ENCODE results near the gene TOMM70.
A peak's percentile ranks its signal among the peaks of the same experiment; 100 is the strongest.

Gene TOMM70

GRCh38 chr3:100399341-100400071, 1.4 kb downstream of the TOMM70 start:
- H3K27me3 Mint-ChIP-seq, result no peaks in the 10 kb centered on the region
- H3K27ac Mint-ChIP-seq, result peak overlapping the region; percentile 94
- H3K4me3 Mint-ChIP-seq, result peak overlapping the region; percentile 84
- H3K9me3 Mint-ChIP-seq, result no peaks in the 10 kb centered on the region
- peaks cover 41% of the 10 kb centered on the region for H3K4me1 Mint-ChIP-seq
- ATAC-seq, result no peak
- no peaks in the 10 kb centered on the region for H3K36me3 Mint-ChIP-seq

- no peak overlapping the region for H3K27ac Mint-ChIP-seq
- no peak overlapping the region for H3K4me3 Mint-ChIP-seq
- ATAC-seq, result no peak
- no peaks in the 10 kb centered on the region for H3K27me3 Mint-ChIP-seq
- no peaks in the 10 kb centered on the region for H3K36me3 Mint-ChIP-seq
- H3K4me1 Mint-ChIP-seq, result peaks cover 51% of the 10 kb centered on the region
- no peaks in the 10 kb centered on the region for H3K9me3 Mint-ChIP-seq
Observed at GRCh38 chr3:100396967-100397366, 3.9 kb downstream of the TOMM70 start.

GRCh38 chr3:100395679-100396431, 5.0 kb downstream of the TOMM70 start:
- peaks cover 48% of the 10 kb centered on the region for H3K4me1 Mint-ChIP-seq
- no peaks in the 10 kb centered on the region for H3K36me3 Mint-ChIP-seq
- no peak for ATAC-seq
- H3K27me3 Mint-ChIP-seq, result no peaks in the 10 kb centered on the region
- H3K4me3 Mint-ChIP-seq, result no peak overlapping the region
- H3K9me3 Mint-ChIP-seq, result no peaks in the 10 kb centered on the region
- H3K27ac Mint-ChIP-seq, result no peak overlapping the region

- peaks cover 11% of the 10 kb centered on the region for H3K4me1 Mint-ChIP-seq
- no peaks in the 10 kb centered on the region for H3K27me3 Mint-ChIP-seq
- H3K27ac Mint-ChIP-seq, result no peak overlapping the region
- H3K4me3 Mint-ChIP-seq, result no peak overlapping the region
- H3K36me3 Mint-ChIP-seq, result peaks cover 34% of the 10 kb centered on the region
- no peak for ATAC-seq
- H3K9me3 Mint-ChIP-seq, result no peaks in the 10 kb centered on the region
Observed at GRCh38 chr3:100389025-100389424, 11.9 kb downstream of the TOMM70 start.

- Mint-ChIP-seq H3K4me1 (no peaks in the 10 kb centered on the region), H3K27me3 (no peaks in the 10 kb centered on the region), H3K27ac (no peak overlapping the region), H3K9me3 (no peaks in the 10 kb centered on the region), H3K36me3 (peaks cover 48% of the 10 kb centered on the region), H3K4me3 (no peak overlapping the region)
- ATAC-seq, result no peak
Observed at GRCh38 chr3:100386437-100387074, 14.3 kb downstream of the TOMM70 start.

- Mint-ChIP-seq H3K36me3 (peaks cover 54% of the 10 kb centered on the region), H3K4me1 (no peaks in the 10 kb centered on the region), H3K27ac (no peak overlapping the region), H3K4me3 (no peak overlapping the region), H3K9me3 (no peaks in the 10 kb centered on the region), H3K27me3 (no peaks in the 10 kb centered on the region)
- ATAC-seq, result no peak
Observed at GRCh38 chr3:100384733-100385525, 16.0 kb downstream of the TOMM70 start.

GRCh38 chr3:100376301-100376700, 24.6 kb downstream of the TOMM70 start:
- Mint-ChIP-seq H3K36me3 (peaks cover 51% of the 10 kb centered on the region), H3K27me3 (no peaks in the 10 kb centered on the region), H3K4me3 (no peak overlapping the region), H3K4me1 (no peaks in the 10 kb centered on the region), H3K9me3 (no peaks in the 10 kb centered on the region), H3K27ac (no peak overlapping the region)
- ATAC-seq, result no peak

GRCh38 chr3:100374521-100374920, 26.4 kb downstream of the TOMM70 start:
- H3K4me1 Mint-ChIP-seq, result no peaks in the 10 kb centered on the region
- ATAC-seq, result no peak

GRCh38 chr3:100370756-100371155, 30.1 kb downstream of the TOMM70 start:
- Mint-ChIP-seq H3K27ac (no peak overlapping the region), H3K36me3 (peaks cover 23% of the 10 kb centered on the region), H3K4me3 (no peak overlapping the region), H3K27me3 (no peaks in the 10 kb centered on the region), H3K4me1 (no peaks in the 10 kb centered on the region), H3K9me3 (no peaks in the 10 kb centered on the region)
- ATAC-seq, result no peak

More at GRCh38 chr3:100374521-100374920, 26.4 kb downstream of the TOMM70 start:
- no peak overlapping the region for H3K27ac Mint-ChIP-seq
- H3K36me3 Mint-ChIP-seq, result peaks cover 42% of the 10 kb centered on the region
- no peak overlapping the region for H3K4me3 Mint-ChIP-seq
- H3K9me3 Mint-ChIP-seq, result no peaks in the 10 kb centered on the region
- no peaks in the 10 kb centered on the region for H3K27me3 Mint-ChIP-seq

GRCh38 chr3:100368441-100368840, 32.4 kb downstream of the TOMM70 start:
- peaks cover 40% of the 10 kb centered on the region for H3K36me3 Mint-ChIP-seq
- ATAC-seq, result no peak
- no peaks in the 10 kb centered on the region for H3K27me3 Mint-ChIP-seq
- no peaks in the 10 kb centered on the region for H3K9me3 Mint-ChIP-seq
- no peak overlapping the region for H3K27ac Mint-ChIP-seq
- H3K4me1 Mint-ChIP-seq, result no peaks in the 10 kb centered on the region
- H3K4me3 Mint-ChIP-seq, result no peak overlapping the region

- H3K27ac Mint-ChIP-seq, result no peak overlapping the region
- no peak overlapping the region for H3K4me3 Mint-ChIP-seq
- peaks cover 48% of the 10 kb centered on the region for H3K36me3 Mint-ChIP-seq
Observed at GRCh38 chr3:100366424-100366823, 34.5 kb downstream of the TOMM70 start.

GRCh38 chr3:100364421-100364820, 36.5 kb downstream of the TOMM70 start:
- no peak for ATAC-seq
- Mint-ChIP-seq H3K36me3 (peaks cover 61% of the 10 kb centered on the region), H3K9me3 (peaks cover 3% of the 10 kb centered on the region), H3K27ac (no peak overlapping the region), H3K27me3 (no peaks in the 10 kb centered on the region), H3K4me1 (no peaks in the 10 kb centered on the region), H3K4me3 (no peak overlapping the region)

More at GRCh38 chr3:100366424-100366823, 34.5 kb downstream of the TOMM70 start:
- no peak for ATAC-seq
- Mint-ChIP-seq H3K4me1 (no peaks in the 10 kb centered on the region), H3K9me3 (peaks cover 3% of the 10 kb centered on the region), H3K27me3 (no peaks in the 10 kb centered on the region)

- peaks cover 3% of the 10 kb centered on the region for H3K9me3 Mint-ChIP-seq
- H3K36me3 Mint-ChIP-seq, result peaks cover 75% of the 10 kb centered on the region
- H3K4me1 Mint-ChIP-seq, result no peaks in the 10 kb centered on the region
- ATAC-seq, result no peak
- H3K27me3 Mint-ChIP-seq, result no peaks in the 10 kb centered on the region
- no peak overlapping the region for H3K4me3 Mint-ChIP-seq
- no peak overlapping the region for H3K27ac Mint-ChIP-seq
Observed at GRCh38 chr3:100361897-100362296, 39.0 kb downstream of the TOMM70 start.

GRCh38 chr3:100360757-100361496, 40.0 kb downstream of the TOMM70 start:
- H3K27me3 Mint-ChIP-seq, result no peaks in the 10 kb centered on the region
- H3K9me3 Mint-ChIP-seq, result peaks cover 3% of the 10 kb centered on the region
- no peak for ATAC-seq
- H3K4me1 Mint-ChIP-seq, result no peaks in the 10 kb centered on the region
- H3K4me3 Mint-ChIP-seq, result no peak overlapping the region
- no peak overlapping the region for H3K27ac Mint-ChIP-seq
- peaks cover 73% of the 10 kb centered on the region for H3K36me3 Mint-ChIP-seq
